ENCODE data around the gene ZNF467.

The ZNF467 gene

GRCh38 chr7:149819961-149820340 is 46.6 kb upstream of the ZNF467 start:
- Histone ChIP-seq H3K36me3 (ENCODE audit: control insufficient read depth, insufficient read depth, low read length) (no peaks in the 10 kb centered on the region), H3K27ac (no peak overlapping the region), H3K27me3 (ENCODE audit: control insufficient read depth, insufficient read depth, low read length) (no peaks in the 10 kb centered on the region), H3K9ac (no peak overlapping the region), H2AFZ (no peak overlapping the region), H3K9me3 (ENCODE audit: control insufficient read depth, low read length) (no peaks in the 10 kb centered on the region), H3K79me2 (no peaks in the 10 kb centered on the region), H3K4me3 (ENCODE audit: low read depth, low read length) (no peak overlapping the region), H3K4me2 (ENCODE audit: low read length) (no peak overlapping the region), H3K4me1 (no peaks in the 10 kb centered on the region)
- no peak for TF ChIP-seq CTCF (IDR thresholded peaks at IDR 0.05)

- no peak overlapping the region for H3K4me2 ChIP-seq (ENCODE audit: low read length)
- H3K9ac ChIP-seq = no peak overlapping the region
- no peaks in the 10 kb centered on the region for H3K79me2 ChIP-seq
- H2AFZ ChIP-seq = no peak overlapping the region
- H3K4me1 ChIP-seq = no peaks in the 10 kb centered on the region
- H3K4me3 ChIP-seq (ENCODE audit: low read depth, low read length) = no peak overlapping the region
- H3K27ac ChIP-seq = no peak overlapping the region
- H3K9me3 ChIP-seq (ENCODE audit: control insufficient read depth, low read length) = no peaks in the 10 kb centered on the region
- H3K36me3 ChIP-seq (ENCODE audit: control insufficient read depth, insufficient read depth, low read length) = no peaks in the 10 kb centered on the region
- TF ChIP-seq CTCF (IDR thresholded peaks at IDR 0.05) = no peak
- no peaks in the 10 kb centered on the region for H3K27me3 ChIP-seq (ENCODE audit: control insufficient read depth, insufficient read depth, low read length)
Observed at GRCh38 chr7:149819141-149819960, 46.0 kb upstream of the ZNF467 start.

GRCh38 chr7:149818536-149818840 is 45.1 kb upstream of the ZNF467 start:
- no peaks in the 10 kb centered on the region for H3K36me3 ChIP-seq (ENCODE audit: control insufficient read depth, insufficient read depth, low read length)
- no peak overlapping the region for H3K4me3 ChIP-seq (ENCODE audit: low read depth, low read length)
- TF ChIP-seq CTCF (IDR thresholded peaks at IDR 0.05) = no peak
- no peak overlapping the region for H3K9ac ChIP-seq
- H3K4me2 ChIP-seq (ENCODE audit: low read length) = no peak overlapping the region
- H3K9me3 ChIP-seq (ENCODE audit: control insufficient read depth, low read length) = no peaks in the 10 kb centered on the region
- no peaks in the 10 kb centered on the region for H3K4me1 ChIP-seq
- H3K27ac ChIP-seq = no peak overlapping the region
- no peaks in the 10 kb centered on the region for H3K27me3 ChIP-seq (ENCODE audit: control insufficient read depth, insufficient read depth, low read length)
- no peaks in the 10 kb centered on the region for H3K79me2 ChIP-seq
- H2AFZ ChIP-seq = no peak overlapping the region

GRCh38 chr7:149817836-149818535 is 44.6 kb upstream of the ZNF467 start:
- no peaks in the 10 kb centered on the region for H3K36me3 ChIP-seq (ENCODE audit: control insufficient read depth, insufficient read depth, low read length)
- no peak overlapping the region for H3K4me3 ChIP-seq (ENCODE audit: low read depth, low read length)
- no peaks in the 10 kb centered on the region for H3K79me2 ChIP-seq
- no peak overlapping the region for H3K9ac ChIP-seq
- H3K4me1 ChIP-seq = no peaks in the 10 kb centered on the region
- no peak for TF ChIP-seq CTCF (IDR thresholded peaks at IDR 0.05)
- H2AFZ ChIP-seq = no peak overlapping the region
- no peaks in the 10 kb centered on the region for H3K9me3 ChIP-seq (ENCODE audit: control insufficient read depth, low read length)
- no peaks in the 10 kb centered on the region for H3K27me3 ChIP-seq (ENCODE audit: control insufficient read depth, insufficient read depth, low read length)
- no peak overlapping the region for H3K4me2 ChIP-seq (ENCODE audit: low read length)
- no peak overlapping the region for H3K27ac ChIP-seq

Data from parathyroid adenoma (tissue), 2 donors.